C4-2B (cell line): ENCODE data around the gene MYBPHL.

Source experiments
- ZFX ChIP-seq: fragments of 450-650 bp; IDR thresholded peaks from 2 replicates; pipeline ENCODE4 v1.6.1; 2017
- TF ChIP-seq, protein P1 (sequence below): fragments of 450-650 bp; conservative IDR thresholded peaks from 2 replicates; pipeline ENCODE4 v1.5.1; 2017; ENCODE audit warnings: mild to moderate bottlenecking

DNA sequence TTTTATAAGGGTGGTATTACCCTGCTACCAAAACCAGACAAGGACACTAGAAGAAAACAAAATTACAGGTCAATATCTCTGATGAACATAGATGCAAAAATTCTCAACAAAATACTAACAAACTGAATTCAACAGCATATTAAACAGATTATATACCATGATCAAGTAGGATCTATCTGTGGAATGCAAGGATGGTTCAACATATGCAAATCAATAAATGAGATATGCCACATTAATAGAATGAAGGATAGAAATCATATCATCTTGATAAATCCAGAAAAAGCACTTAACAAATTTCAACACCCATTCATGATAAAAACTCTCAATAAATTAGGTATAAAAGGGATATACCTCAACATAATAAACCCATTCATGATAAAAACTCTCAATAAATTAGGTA lies 24.3 kb upstream of the MYBPHL start:
- TF ChIP-seq, protein P1, sequence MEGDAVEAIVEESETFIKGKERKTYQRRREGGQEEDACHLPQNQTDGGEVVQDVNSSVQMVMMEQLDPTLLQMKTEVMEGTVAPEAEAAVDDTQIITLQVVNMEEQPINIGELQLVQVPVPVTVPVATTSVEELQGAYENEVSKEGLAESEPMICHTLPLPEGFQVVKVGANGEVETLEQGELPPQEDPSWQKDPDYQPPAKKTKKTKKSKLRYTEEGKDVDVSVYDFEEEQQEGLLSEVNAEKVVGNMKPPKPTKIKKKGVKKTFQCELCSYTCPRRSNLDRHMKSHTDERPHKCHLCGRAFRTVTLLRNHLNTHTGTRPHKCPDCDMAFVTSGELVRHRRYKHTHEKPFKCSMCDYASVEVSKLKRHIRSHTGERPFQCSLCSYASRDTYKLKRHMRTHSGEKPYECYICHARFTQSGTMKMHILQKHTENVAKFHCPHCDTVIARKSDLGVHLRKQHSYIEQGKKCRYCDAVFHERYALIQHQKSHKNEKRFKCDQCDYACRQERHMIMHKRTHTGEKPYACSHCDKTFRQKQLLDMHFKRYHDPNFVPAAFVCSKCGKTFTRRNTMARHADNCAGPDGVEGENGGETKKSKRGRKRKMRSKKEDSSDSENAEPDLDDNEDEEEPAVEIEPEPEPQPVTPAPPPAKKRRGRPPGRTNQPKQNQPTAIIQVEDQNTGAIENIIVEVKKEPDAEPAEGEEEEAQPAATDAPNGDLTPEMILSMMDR, result no peak
- no peak for TF ChIP-seq ZFX
